GM21717 (cell line): ENCODE measurements around the gene FKBP1B.
A peak's percentile ranks its signal among the peaks of the same experiment; 100 is the strongest.
"Not testable (repeated sequence)": the region's sequence is repeated elsewhere in the genome, so short reads cannot be mapped to it uniquely, and the experiment has no call there.

Experiments used
- ATAC-seq: cut with Tn5 transposase; IDR thresholded peaks from one replicate; pipeline ENCODE4 v1.9.1; 2021; ENCODE audit warnings: mild to moderate bottlenecking, moderate library complexity; ENCODE audit not compliant: unreplicated experiment

The FKBP1B gene

DNA sequence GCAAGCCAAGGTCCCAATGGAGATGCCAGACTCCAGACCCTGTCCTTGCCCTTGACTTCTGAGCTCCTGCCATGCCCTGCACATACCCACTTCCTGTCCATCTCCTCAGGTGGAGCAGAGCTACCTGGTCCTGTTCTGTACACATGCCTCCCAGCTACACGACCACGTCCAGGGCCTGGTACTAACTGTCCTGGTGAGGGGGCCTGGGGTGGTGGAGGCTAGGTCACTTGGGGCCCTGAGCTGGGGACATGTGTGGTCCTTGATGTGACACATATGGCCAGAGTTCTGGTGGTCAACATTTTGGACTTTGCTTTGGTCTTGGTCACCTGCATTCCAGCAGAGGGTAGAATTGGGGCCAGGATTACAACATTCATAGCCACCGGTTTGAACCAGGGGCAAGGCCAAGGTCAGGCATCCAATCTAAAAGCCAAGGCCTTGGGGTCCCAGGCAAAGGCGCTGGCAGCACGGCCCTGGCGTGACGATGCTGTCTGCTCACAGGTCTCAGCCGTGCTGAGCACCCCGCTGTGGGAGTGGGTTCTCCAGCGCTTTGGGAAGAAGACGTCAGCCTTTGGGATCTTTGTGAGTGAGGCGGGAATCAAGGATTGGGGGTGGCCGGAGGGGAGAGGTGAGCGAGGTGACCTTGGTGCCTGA, 27.1 kb upstream of the FKBP1B start:
- ATAC-seq, result no peak

GRCh38 chr2:24022975-24023575, 26.5 kb upstream of the FKBP1B start:
- no peak for ATAC-seq

DNA sequence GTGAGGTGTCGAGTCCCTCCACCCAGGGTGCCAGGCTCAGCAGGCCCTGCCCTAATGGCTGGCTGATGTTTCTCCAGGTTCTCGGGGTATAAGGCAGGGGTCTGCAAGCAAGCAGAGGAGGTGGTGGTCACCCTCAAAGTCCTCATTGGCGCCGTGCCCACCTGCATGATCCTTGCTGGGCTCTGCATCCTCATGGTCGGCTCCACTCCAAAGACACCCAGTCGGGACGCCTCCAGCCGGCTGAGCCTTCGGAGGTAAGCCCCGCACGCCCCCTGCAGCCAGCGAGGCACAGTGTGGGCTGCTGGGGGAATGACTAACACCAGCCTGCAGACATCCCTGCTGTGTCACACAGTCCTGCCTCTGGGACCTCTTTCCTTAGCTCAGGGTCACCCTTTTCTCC, 25.5 kb upstream of the FKBP1B start:
- no peak for ATAC-seq

GRCh38 chr2:24024996-24025663, 24.4 kb upstream of the FKBP1B start:
- no peak for ATAC-seq

DNA sequence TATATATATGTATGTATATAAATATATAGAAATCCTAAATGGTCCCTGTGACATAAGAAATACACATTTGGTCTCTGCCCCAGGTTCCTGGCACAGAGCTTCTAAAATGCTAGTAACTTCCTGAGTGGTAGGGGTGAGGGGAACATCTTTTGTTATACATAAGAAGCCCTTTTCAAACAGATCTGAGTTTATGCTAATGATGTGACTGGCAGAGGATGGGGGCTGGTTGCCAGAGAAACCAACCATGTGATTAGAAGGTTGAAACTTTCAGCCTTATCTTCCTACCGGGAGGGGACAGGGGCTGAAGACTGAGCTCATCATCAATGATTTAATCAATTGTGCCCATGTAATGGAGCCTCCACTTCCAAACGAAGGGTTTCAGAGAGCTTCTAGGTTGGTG, 23.3 kb upstream of the FKBP1B start:
- no peak for ATAC-seq

DNA sequence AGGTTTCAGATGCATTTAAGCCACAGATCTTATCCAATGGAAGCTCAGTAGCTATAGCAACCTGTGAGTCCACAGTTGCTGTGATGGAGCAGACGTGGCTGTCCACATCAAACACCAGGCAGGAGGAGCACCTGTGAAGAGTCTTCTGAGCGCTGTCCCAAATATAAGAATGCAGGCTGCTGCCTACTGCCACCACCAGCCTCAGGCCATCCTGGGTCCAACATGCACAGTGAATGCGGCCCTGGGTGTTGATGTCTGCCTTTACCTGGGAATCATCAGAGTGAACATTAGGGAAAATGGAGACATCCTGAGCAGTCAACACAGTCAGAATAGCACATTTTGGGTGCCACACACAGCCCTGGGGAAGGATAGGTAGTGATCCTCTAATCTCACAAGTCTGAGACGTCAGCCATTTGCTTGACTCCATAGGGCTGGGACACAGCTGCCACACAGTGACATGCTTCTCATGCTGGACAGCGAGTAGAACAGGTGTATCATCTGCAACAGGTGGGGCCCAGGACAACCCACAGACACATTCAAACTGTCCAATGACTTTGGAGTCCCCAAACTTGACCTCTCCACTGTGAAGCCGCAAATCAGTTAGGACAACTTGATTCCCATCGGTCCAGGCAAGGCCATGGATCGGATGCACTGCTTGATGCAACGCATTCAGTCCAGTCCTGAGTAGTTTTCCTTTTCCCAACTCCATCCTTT, 10.6 kb upstream of the FKBP1B start:
- no peak for ATAC-seq

GRCh38 chr2:24040511-24040910, 9.0 kb upstream of the FKBP1B start:
- no peak for ATAC-seq

- not testable (repeated sequence) for ATAC-seq
Measured at GRCh38 chr2:24043133-24043532, 6.4 kb upstream of the FKBP1B start.

DNA sequence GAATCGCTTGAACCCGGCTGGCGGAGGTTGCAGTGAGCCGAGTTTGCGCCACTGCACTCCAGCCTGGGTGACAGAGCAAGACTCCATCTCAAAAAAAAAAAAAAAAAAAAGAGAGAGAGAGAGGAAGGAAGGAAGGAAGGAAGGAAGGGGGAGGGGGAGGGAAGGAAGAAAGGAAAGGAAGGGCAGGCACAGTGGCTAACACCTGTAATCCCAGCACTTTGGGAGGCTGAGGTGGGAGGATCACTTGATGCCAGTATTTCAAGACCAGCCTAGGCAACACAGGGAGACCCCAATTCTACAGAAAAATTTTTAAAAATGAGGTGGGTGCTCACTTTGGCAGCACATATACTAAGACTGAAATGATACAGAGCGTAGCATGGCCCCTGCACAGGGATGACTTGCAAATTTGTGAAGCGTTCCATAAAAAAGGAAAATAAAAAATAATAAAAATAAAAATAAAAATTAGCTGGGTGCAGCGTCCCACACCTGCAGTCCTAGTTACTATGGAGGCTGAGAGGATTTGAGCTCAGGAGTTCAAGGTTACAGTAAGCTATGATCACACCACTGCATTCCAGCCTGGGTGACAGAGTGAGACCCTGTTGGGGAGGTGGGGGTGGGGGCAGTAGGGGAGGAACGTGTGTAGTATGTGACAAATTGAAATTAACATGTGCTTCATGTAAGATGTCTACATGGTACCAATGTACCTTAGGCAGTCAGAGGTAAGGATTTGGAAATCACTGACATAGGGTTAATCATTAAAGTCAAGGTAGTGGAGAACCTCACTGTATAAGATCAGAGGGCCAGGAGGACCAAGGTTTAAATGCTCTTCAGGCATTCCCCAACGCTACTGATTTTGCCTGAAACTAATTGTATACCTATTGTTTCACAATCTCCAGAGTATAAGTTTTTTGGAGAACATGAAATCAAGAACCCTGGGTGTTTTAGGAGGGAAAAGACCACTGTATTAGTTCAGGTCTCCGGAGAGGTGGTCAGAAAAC, 3.7 kb upstream of the FKBP1B start:
- ATAC-seq, result no peak

- no peak for ATAC-seq
Measured at GRCh38 chr2:24046599-24046929, 3.0 kb upstream of the FKBP1B start.

- ATAC-seq, result peak; percentile 99
Measured at GRCh38 chr2:24046930-24047702, 2.4 kb upstream of the FKBP1B start, which contains the start of gene WDCP. Gene WDCP, minus strand, starts transcription at chr2:24047391. Its CDS starts 7,897 bp downstream, at chr2:24039494.

- ATAC-seq, result no peak
Measured at GRCh38 chr2:24047703-24048033, 1.9 kb upstream of the FKBP1B start.

GRCh38 chr2:24048769-24049484, 614 bp upstream of the FKBP1B start:
- no peak for ATAC-seq

- no peak for ATAC-seq
Measured at GRCh38 chr2:24050041-24050979, 769 bp downstream of the FKBP1B start.

DNA sequence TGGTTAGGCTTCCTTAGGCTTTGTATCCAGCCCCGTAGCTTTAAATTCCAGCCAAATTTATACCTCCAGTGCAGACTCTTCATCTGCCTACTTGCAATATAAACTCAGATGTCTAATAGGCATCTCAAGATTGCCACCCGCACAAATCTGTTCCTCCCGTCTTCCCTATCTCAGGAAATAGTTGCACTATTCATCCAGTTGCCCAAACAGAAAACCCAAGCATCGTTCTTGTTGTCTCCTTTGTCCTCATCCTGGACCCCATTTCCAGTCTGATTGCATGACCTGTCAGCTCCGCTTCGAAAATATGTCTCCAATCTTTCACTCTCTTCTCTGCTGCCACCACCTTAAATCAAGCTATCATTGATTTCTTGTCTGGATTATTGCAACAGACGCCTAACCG, 2.3 kb downstream of the FKBP1B start:
- no peak for ATAC-seq

DNA sequence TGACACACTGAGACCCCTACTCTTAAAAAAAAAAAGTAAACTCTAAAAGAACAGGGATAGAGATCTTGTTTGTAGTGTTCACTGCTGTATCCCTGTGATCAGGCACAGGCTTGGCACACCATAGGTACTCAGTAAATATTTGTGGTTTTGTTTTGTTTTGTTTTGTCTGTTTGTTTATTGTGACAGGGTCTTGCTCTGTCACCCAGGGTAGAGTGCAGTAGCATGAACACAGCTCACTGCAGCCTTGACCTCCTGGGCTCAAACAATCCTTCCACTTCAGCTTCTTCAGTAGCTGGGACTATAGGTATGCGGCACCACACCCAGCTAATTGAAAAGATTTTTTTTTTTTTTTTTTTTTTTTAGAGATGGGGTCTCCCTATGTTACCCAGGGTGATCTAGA, 3.4 kb downstream of the FKBP1B start:
- ATAC-seq, result no peak

DNA sequence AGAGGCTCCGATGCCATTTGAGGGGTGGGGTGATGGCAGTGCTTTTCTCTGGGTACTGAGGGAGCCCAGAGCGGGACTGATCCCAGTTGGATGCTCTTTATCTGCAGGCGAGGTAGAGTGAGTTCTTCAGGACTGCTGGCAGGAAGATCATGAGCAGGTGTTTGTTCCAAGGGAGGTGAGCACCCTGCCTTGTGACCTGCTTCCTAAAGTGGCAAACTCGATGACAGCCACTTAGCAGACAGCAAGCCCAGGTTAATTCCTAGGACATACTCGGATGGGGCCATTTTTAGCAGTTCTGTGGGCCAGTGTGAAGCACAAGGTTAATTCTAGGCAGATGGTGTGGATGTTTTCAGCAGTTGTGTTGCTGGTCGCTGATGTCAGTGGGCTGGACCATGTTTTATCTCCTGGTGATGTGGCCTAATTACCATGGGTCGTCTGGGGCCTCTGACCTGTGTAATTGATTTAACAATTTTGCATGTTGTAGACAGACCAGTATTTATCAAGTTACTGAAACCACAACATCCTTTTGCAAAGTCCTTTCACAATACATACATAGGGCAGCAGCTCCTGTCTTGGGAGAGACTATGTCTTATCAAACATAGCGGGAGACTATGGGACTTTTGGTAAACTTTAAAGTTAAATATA, 4.9 kb downstream of the FKBP1B start:
- ATAC-seq, result no peak

DNA sequence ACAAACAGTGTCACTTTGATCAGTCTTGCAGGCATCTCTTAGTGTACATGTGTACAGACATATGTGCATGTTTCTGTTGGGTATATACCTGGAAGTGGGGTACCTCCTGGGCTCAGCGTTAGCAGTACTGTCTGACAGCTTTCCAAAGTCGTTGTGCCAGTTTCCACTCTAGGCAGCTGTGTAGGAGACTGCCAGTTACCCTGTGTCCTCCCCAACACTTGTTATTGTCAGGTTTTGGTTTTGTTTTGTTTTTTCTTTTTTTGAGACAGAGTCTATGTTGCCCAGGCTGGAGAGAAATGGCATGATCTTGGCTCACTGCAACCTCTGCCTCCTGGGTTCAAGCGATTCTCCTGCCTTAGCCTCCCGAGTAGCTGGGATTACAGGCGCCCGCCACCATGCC, 6.2 kb downstream of the FKBP1B start:
- ATAC-seq, result no peak
